NCI-H446 treated with DMSO at 0.1 percent for 48 hours (cell line): Measurements from ENCODE around the gene F8.

Source experiments
- DNase-seq: peaks from one replicate; lab custom pipeline; 2025; lab: John Stamatoyannopoulos, UW

The F8 gene

DNA sequence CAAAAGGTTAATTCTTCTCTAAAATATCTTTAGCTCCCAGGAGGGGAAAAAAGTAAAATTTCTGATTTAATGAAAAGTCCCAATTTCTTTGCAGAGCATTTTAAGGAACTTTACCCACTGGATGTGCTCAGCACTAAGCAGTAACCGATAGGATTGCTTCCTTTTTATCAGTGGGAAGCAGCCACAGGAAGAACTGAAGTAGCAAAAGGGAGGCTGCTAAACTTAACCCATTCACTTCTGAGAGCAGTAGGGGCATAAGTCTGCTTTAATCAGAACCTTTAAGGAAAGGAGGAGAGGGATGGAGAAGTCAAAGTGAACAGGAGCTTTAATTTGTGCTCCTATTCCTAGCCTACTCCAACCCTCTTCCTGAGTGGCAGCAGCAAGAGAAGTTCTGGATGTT, at the start of gene F8:
Gene F8 (minus strand): TSS at position 139 of the 400 bp plus-strand sequence. CDS start 171 bp downstream, outside the sequence.
- no peak for DNase-seq

DNA sequence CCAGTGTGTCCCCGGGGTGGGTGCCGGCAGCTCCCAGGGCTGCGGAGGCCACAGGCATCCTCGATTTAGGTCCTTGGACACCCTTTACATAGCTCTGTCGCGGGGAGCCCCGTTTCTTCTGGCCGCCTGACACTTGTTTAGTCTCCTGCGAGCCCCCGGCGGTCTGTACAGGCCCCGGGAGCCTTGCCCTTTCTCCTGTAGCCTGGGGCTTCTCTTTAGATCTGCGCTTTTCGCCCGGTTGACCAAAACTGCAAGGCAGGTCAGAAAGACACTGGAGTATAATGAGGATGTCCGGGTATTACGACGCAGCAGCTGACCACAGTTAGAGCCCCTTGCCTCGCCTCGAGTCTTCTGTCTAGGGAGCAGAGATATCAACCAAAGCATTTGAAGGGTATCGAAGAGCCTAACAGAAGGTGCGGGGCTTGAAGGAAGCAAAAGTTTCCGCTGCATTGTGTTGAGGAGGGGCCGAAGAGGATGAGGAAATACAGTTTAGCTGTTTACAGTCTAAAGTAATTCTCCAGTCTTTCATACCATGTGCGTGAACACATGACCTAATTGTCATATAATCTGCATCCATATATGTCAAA, 49.3 kb upstream of the F8 start:
- no peak for DNase-seq

DNA sequence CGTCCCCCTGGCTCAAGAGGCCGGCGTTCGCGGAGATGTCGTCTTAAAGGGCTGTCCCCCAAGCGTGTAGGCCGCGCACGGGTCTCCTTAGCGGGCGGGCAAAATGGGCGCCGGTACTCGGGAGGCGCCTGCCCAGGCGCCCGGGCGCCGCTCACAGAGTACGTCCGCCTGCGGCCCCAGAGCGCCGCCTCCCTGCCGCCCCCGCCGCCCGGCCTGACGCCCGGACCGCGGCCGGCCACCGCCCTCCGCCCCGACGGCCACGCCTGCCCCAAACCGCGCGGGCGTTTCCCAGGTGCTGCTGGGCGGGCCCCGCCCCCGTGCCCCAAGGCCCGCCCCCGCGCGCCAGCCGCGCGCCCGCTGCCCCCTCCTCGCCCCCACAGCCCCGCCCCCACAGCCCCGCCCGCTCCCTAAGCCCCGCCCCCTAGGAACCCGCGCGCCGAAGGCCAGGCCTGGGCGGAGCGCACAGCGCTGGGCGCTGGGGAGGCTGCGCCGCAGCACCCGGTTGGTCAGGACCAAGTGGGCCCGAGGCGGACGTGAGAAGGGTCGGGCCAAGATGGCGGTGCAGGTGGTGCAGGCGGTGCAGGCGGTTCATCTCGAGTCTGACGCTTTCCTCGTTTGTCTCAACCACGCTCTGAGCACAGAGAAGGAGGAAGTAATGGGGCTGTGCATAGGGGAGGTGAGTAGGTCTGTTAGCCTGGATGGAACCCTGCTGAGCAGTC, 48.6 kb upstream of the F8 start, which contains the start of the genes BRCC3, CMC4 and MTCP1:
Gene BRCC3 (plus strand): TSS at position 534 of the 719 bp plus-strand sequence. CDS start 20 bp downstream, at position 554.
Gene CMC4 (minus strand): TSS at position 162 of the 719 bp plus-strand sequence. CDS start 7,113 bp downstream, outside the sequence.
Gene MTCP1 (minus strand): TSS at position 162 of the 719 bp plus-strand sequence. CDS start 5,126 bp downstream, outside the sequence.
- DNase-seq, result peak; percentile 81

DNA sequence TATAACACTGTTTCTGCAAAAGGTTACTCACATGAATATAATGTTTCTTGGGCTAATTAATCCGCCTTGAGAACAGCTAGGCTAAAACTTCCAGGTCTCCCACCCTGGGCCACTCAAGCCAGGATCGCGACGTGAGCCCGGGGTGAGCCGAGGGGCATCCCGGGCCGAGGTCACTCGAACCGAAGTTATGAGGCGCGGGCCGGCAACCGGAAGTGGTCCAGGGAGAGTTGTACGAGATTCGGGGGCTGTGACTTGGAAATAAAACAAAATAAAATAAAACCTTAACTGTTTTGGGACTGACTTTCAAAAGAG, 48.1 kb upstream of the F8 start:
- DNase-seq, result no peak

DNA sequence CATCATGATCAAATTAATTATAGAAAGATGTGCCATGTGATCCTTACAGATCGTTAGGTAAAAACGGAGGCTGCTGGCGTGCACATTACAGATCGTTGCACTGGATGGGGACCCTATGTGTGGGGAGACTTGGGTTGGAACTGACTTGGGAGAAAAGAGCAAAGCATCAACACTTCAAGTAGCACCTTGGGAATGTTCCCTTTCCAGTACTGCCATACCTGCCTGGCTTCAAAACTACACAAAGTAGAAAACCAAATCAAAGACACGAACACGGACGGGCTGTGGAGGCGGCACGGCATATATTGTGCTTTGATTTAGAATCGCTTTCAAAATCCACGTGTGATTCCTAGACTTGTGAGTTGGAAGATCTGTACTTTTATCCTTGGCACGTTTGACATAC, 47.5 kb upstream of the F8 start:
- no peak for DNase-seq

DNA sequence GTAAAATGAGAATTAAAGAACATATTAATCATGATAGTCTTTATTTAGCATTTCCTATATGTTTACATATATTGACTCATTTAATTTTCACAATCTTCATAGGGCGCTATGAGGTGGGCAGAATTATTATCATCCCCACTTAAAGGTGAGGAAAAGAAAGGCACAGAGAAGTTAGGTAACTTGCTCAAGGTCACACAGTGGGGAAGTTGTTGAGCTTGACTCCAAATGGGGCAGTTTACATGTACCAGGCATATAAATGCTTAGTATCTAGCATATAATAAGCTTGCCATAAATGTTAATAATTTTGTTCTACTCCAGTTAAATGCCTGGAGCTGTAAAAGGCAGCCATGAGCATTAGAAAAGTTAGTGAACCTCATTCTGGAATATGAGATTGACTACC, 46.9 kb upstream of the F8 start:
- no peak for DNase-seq

DNA sequence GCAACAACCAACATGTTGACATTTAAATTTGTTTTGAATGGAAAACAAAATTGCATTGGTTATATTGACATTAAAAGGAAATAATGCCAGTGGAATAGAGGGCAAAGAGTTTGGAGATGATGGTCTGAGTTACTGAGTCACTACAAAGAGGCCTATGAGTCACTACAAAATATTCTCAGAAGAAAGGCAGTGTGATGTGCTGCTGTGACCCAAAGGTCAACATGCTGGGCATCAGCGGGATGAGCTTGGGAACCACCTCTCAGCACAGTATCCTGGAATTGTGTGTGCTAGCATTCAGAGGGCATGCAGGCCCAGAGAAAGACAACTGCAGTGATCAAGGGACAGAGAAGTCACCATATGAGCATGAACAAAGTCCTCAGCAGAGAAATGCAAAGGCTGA, 45.6 kb upstream of the F8 start:
- no peak for DNase-seq

DNA sequence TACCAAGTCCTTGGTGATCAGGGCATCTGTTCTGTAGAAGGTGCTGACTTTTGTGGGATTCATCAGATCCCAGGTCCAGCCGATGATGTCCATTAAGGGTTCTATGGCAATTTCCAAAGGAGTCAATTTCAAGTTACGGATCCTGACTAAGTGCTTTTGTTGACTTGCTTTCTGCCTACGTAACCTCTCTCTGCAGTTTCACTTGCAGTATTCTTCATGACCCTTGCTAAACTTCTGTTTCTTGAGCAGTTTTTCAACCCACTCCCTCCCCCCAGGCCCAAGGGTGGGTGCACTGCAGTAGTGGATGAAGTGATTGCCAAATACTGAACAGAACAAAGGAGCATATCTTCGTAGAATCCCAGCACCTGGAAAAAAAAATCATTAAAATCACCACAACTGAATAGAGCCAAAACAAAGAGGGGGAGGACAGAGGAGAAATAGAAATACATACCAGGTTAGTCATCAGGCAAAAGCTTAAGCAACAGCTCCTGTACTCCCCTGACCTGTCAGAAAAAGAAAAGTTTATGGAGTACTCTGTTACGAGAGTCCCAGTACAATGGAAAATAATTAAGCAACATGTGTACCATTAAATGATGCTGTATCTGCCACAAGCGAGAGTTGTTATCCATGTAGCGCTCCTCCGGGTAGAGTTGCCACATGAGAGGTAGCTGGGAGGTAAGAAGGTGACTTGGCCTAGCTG, 42.7 kb upstream of the F8 start:
- no peak for DNase-seq

DNA sequence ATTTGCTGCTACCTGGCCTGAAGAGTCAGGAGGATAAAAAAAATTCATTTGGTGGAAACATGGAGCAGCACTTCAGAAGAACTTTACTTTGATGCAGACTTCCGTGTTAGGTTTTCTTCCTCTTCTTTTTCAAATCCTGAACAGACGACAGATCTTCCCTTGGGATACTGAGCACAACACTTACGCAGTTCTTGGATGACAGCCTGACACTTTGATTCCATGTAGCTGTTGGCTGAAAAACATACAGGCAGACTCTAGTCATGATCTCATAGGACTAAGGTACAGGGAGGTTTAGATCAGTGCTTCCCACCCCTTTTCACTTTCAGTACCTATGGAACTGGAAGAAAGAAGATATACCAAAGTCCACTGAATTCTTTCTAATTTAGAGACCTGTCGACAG, 39.2 kb upstream of the F8 start:
- DNase-seq, result no peak

DNA sequence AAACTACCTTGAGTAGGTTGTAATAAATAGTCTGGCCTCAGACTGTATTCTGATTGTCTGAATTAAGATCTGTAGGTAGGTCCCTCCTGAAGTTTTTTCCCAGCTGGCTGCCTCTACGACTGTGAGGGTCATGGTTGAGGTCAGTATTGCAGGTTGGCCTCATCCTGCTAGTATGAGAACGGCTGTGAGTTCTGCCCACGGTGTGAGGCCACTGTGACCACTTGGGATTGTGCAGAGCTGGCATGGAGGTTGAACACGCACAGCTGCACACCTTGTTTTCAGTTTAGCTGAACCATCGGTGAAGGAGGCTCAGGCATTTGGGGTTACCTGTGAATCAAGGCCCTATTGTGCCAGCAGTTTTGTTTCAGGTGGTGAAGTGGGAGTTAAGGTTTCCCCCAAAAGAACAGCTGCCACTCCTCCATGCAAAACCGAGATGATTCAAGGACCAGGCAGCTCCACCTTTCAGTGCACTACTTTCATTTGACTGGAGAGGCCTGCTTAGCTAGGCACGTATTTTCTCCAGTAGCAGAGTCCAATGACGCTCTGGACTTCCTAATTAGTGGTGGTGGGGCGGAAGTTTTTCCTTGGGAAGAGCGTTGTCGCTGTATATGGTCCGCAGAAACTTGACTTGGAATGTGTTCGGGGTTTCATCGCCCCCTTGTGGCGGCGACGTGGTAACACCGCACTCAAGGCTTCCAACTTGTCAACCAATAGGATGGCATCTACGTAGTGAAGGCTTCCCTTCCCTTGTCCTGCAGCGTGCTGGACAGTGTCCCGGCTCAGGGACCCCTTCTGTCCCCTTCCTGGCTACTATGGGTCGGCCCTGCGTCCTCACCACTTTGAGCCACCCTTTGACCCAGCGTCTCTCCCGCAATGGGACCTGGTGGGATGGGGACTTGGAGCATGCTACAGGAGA, 34.6 kb upstream of the F8 start:
- DNase-seq, result peak; percentile 11

DNA sequence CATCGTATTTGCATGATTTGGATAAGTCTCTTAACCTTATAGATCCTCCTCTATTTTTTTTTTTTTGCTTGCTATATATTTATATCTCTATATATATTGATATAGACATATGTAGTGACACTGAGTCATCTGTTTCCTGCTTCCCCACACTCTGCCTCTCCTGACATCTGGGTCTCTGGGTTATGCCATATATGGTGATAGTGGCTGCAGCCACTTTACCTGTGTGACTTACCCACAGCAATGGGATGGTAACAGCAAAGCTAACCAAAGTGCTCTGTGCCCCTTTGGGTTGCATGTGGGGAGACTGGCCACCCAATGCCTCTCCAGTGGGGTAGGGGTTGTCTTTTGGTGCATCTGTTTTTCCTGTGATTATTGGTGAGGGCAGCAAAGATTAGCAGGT, 33.9 kb upstream of the F8 start:
- DNase-seq, result no peak

DNA sequence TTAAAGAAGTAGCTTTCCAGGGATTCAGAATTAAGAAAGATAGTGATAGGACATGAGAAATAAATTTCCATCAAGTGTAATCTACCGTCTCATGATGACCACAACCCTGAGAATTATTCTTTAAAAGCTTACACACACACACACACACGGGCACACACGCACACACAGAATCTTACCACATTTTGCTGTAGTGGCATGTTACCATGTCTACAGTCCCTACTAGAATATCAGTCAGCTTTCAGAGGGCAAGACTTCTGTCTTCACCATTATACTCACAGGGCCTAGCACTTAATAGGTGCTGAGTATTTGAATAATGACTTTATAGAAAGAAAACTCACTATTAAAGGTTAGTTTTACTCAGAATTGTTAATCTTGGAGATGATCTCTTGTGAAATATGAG, 33.0 kb upstream of the F8 start:
- no peak for DNase-seq

DNA sequence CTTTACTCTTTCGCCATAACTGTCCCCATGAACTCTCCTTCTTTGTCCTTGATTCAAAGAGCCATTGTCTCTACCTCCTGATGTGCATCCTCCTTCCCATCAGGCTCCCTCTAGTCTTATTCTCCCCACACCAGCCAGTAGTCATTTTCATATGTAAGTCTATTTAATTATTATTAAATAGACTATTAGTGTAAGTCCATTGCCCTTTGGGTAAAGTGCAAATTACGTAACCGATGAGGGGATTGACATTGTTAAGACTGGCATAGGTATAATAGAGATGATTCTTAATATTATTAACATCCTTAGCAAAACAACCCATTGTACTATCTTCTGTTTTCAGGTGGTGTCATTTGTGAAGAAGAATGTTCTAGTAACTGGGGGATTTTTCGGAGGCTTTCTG, 31.7 kb upstream of the F8 start:
- no peak for DNase-seq

DNA sequence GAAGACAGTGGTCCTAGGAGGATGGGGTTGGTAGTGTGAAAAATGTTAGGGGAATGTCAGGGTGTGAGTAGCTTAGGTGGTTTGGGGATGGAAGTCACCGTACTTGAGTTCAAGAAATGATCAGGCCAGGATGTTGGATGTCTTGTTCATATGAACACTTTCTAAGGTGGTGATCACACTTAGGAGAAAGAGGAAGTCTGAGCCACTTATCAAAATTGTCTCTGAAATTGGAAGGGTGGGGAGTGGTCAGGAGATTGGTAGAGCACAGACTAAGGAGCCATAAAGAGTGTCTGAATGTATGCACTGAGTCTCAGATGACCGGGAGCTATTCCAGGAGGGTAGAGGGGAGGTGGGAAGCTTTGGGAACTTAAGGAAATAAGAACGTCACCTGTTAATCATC, 31.1 kb upstream of the F8 start:
- no peak for DNase-seq

DNA sequence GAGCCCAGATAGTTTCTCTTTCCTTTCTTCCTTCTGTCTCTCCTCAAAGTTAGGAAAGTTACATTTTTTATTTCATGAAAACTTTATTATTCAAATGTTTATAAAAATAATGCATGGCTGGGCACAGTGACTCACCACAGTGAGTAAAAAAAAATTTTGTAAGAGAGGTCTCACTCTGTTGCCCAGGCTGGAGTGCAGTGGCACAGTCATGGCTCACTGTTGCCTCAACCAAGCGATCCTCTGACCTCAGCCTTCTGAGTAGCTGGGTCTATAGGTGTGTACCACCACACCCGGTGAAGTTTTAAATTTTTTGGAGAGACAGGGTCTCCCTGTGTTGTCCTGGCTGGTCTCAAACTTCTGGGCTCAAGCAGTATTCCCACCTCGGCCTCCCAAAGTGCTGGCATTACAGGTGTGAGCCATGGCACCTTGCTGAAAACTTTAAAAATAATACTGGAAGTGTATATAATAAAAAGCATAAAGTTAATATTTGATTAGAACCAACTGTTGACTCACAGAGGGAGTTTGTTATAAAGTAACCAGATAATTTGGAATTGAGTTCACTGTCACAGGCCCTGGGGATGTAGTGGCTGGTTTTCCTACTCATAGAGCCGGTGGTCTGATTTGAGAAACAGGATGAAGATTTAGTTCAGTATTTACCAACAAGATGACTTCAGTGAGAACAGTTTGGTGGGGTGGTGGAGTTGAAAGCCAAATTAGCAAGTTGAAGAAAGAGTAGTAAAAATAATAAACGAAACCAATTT, 30.4 kb upstream of the F8 start:
- DNase-seq, result no peak

DNA sequence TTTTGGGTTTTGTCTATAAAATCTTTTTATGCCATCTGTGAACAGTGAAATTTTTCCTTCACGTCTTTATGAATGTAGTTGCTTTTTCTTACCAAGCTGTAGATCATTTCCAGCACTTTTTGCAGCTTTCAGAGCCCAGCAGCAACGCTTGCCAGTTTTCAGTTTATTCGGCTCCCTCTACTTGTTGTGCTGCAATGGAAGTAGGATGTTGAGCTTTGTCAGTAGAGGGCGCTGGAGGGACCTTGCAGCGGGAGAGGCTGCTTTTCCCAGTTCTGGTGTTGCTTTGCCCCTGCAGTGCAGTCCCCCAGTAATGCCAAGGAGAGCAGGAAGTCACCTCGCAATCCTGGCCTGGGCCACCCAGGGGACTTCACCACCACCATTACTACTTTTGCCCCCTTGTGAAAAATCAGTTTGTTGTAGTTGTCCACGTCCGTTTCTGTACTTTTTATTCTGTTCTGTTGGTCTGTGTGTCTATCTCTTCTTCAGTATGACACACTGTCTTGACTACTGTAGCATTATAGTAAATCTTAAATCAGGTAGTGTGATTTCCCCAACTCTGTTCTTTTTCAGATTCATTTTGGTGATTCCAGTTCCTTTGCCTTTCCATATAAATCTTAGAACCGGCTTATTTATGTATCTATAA, 26.6 kb upstream of the F8 start:
- DNase-seq, result peak; percentile 2

DNA sequence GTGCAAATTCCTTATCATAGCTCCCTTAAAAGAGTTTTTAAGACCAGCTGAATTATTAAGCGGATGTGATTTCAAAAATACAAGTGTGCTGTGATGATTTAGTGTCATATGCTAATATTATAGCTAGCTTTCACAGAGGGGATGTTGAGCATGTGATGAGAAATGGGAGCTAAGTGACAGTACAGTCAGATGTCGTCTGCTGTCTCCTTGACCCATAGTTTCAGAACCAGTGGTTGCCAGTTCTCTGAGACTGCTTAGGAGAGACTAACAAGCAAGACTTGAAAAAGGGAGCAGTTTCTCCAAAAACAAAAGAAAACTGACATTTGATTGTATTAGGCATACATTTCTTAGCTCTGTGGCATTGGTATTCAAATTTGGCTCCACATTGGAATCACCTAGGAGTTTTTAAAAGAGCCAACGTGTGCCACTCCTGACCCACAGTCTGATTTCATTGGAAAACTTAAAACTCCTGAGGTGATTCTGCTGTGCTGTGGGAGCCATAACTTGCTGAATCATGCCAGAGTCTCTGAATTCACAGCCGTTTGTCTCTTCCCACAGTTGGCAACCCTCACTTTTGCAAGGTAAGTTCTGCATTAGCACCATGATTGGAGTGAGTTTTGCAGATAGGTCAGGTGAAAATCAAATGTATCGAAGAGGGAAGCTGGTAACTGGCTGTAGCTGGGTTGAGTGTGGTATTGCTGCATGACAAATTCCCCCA, 24.4 kb upstream of the F8 start:
- no peak for DNase-seq

DNA sequence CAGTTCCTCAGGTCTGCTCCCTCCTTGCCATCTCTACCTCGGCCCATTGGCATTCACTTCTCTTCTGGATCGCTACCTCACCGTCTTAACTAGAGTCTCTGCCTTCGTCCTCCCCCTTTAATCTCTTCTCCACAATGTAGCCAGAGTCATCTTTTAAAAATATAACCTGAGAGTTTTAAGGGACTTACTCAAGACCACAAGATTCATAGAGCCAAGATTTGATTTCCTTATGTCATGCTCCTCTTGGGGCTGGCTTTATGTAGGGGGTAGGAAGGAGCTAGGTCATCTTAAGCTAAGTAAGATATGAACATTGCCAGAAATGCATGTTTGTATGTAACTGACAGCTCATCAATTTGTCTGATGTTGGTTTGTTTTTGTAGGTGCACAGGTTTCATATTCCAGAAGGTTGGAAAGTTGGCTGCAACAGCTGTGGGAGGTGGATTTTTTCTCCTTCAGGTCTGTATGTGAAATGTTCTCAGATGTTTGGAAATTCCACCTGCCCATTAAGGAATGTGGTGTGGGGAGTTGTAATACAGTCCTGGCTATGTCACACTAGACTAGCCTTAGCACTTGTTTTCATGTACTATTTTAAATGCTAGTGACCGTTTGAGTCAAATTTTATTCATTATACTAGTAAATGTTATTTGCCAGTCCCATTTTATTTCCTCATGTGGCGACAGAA, 23.7 kb upstream of the F8 start:
- no peak for DNase-seq

DNA sequence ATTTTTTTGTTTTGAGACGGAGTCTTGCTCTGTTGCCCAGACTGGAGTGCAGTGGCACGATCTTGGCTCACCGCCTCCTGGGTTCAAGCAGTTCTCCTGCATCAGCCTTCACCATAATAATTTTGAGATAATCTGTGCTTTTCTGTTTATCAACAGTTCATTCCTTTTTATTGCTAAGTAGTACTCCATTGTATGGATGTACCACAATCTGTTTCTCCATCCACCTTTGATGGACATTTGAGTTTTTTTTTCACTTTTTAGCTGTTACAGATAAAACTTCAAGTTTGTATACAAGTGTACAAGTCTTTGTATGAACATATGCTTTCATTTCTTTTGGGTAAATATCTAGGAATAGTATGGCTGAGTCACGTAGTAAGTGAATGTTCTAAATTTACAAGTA, 13.2 kb upstream of the F8 start:
- DNase-seq, result no peak

DNA sequence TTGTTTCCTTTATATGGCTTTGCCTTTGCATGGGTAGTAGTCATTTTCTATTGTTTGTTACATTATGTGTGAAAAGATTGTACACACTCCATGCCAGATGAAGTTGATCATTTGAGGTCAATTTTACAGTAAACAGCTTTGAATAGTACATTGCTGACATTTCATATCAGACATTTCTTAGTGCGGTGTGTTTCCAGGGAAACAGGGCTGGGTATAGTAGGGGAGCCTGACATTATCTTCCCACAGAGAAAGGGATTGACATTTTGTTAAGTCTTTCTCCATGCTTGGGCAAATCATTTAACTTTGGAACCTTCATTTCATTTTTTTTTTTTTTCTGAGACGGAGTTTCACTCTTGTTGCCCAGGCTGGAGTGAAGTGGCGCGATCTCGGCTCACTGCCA, 9.1 kb upstream of the F8 start:
- no peak for DNase-seq
